Mucosa of descending colon (tissue), 3 donors: ENCODE results near the gene CAPZA1. TPM values are rescaled to one million over a fixed set of nuclear protein-coding genes. Genes with fewer than 3 reads are reported as not detected.

Experiments
- ATAC-seq: fragments of 200-7000 bp; cut with Tn5 transposase; one replicate; pipeline ENCODE4 v1.9.1; 2020; ENCODE audit warnings: mild to moderate bottlenecking, moderate library complexity
- DNase-seq, 3 donors: peaks; one replicate each; pipeline ENCODE4 v3.0.0-alpha.2; 2020
- H3K36me3 ChIP-seq: fragments of 200-600 bp; one replicate; pipeline ENCODE4 v1.8.0; 2021; ENCODE audit warnings: low read depth, mild to moderate bottlenecking
- H3K4me1 ChIP-seq: fragments of 200-600 bp; one replicate; pipeline ENCODE4 v1.8.0; 2021; ENCODE audit warnings: low read depth, mild to moderate bottlenecking
- H3K4me3 ChIP-seq: fragments of 200-600 bp; one replicate; pipeline ENCODE4 v1.8.0; 2021; ENCODE audit warnings: mild to moderate bottlenecking
- H3K9me3 ChIP-seq: fragments of 200-600 bp; one replicate; pipeline ENCODE4 v1.8.0; 2021; ENCODE audit warnings: mild to moderate bottlenecking
- intact Hi-C, 2 donors: fragments of 100-400 bp; cut with DNase I in 1 of 2; cut with micrococcal nuclease in 1 of 2; formaldehyde crosslinking; loops; one replicate each; pipeline versions ENCODE4 v1.11.0 to v1.11.1; 2022; cut with DNase I, micrococcal nuclease
- total RNA-seq, 3 donors: library from RNA; stranded (reverse); fragmentation: NEBNext Ultra II Directional in 2 of 3; extraction: Animal tissue kit (Norgen Biotek cat#: 25700) in 2 of 3; gene quantifications; one replicate each; pipeline versions ENCODE4 v1.2.1 to v1.2.4, GENCODE V29; 2021 to 2023
- TF ChIP-seq, protein P1 (sequence below): fragments of 200-600 bp; IDR thresholded peaks from one replicate; pipeline ENCODE4 v1.8.0; 2022; ENCODE audit warnings: antibody characterized with exemption, mild to moderate bottlenecking
- donor health status: DM: no; HTN: no; CAD: no; lungs with moderate emphysema.
- donor health status: DM: no; HTN: no; CAD: no.
- donor health status: DM: no; HTN: yes; CAD: no.

The CAPZA1 gene
- total RNA-seq, 3 donors from 2014 or later = 106 to 175 (median 156) TPM

DNA sequence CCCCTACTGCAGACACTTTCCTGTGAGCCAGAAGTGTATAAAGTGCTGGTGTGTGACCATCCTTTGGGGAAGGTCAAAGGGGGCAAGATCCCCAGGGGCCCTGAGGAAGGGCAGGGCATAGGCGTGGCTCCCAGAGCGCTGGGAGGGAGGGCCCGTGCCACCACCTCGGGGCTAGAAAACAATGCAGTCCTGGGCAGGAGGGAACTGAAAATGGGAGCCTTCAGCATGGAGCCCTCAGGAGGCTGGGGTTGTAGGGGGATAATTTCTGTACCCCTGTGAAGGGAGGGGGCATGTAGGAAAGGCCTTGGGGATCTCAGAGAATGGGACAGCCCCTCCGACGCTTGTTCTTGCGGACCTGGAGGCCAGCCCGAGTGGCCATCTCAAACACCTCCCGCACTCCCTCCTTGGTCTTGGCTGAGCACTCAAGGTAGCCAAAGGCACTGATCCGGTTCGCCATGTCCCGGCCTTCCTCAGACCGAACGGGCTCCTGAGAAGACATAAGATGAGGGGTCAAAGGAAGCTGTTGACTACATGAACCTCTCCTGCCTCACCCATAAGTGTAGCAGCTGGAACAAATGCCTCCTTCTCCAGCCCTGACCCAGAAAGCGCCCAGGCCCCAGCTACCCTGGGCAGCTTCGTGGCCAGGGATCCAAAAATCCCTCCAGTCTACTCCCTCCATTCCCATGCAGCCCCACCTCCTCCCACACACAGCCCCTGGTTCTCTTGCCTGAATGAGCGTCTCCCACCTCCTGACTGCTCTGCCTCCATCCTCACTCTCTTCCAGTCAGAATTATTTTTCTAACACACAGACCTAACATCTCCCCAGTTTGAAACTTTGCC, 81.8 kb downstream of the CAPZA1 start:
- Histone ChIP-seq H3K4me3 (no peak overlapping the region), H3K36me3 (no peaks in the 10 kb centered on the region), H3K9me3 (no peaks in the 10 kb centered on the region), H3K4me1 (peaks cover 63% of the 10 kb centered on the region)
- DNase-seq (peak in 2 of 3 donors; percentile 37 to 62), ATAC-seq (no peak)
- intact Hi-C loops = no loop called here
- TF ChIP-seq, protein P1, sequence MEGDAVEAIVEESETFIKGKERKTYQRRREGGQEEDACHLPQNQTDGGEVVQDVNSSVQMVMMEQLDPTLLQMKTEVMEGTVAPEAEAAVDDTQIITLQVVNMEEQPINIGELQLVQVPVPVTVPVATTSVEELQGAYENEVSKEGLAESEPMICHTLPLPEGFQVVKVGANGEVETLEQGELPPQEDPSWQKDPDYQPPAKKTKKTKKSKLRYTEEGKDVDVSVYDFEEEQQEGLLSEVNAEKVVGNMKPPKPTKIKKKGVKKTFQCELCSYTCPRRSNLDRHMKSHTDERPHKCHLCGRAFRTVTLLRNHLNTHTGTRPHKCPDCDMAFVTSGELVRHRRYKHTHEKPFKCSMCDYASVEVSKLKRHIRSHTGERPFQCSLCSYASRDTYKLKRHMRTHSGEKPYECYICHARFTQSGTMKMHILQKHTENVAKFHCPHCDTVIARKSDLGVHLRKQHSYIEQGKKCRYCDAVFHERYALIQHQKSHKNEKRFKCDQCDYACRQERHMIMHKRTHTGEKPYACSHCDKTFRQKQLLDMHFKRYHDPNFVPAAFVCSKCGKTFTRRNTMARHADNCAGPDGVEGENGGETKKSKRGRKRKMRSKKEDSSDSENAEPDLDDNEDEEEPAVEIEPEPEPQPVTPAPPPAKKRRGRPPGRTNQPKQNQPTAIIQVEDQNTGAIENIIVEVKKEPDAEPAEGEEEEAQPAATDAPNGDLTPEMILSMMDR = no peak

DNA sequence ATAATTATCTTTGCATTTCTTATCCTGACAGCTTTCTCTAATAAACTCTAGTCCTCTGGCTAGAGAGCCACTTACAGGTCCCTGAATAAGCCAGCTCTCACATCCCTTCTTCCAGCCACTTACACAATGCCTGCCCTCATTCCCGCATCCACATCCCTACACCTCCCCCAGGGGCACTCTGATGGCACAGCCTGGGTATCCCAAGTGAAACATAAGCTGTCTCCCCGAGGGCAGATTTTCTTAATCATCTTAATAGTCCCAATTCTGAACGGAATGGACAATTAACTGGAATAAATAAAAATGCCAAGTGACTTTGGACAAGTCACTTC, 82.4 kb downstream of the CAPZA1 start:
- ATAC-seq = no peak
- intact Hi-C loops = no loop called here

DNA sequence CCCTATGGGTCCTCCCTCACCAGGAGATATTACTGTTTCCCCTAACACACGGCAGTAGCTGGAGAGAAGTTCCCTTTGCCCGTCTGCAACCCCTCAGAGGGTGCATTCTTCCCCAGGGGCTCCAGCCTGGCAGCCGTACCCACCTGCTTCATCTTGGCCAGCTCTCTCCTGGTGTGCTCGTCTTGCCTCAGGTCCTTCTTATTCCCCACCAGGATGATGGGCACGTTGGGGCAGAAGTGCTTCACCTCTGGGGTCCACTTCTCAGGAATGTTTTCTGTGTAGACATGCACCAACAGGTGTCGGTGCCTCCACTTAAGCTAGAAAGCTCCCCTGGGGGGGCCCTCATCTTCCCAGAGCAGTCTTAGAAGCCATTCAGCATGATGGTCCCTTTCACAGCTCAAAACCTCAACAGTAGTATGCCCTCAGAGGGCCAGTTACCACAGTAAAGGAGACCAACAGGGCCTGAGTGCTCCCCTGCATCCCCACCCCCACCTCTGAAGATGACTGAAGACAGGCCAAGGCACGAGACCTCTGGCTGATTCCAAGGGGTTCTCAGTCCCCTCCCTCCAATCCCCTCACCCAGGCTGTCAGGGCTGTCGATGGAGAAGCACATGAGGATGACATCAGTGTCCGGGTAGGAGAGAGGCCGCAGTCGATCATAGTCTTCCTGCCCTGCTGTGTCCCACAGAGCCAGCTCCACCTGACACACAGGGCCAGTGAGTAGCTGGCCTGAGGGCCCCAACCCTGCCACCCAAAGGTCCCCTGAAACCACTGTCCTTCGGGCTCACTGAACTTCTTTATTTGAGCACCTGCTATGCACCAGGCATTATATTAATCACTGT, 83.0 kb downstream of the CAPZA1 start:
- H3K9me3 ChIP-seq = no peaks in the 10 kb centered on the region
- no peak overlapping the region for H3K4me3 ChIP-seq
- peaks cover 66% of the 10 kb centered on the region for H3K4me1 ChIP-seq
- DNase-seq = no peak
- H3K36me3 ChIP-seq = no peaks in the 10 kb centered on the region
- TF ChIP-seq, protein P1 = no peak
- no peak for ATAC-seq
- intact Hi-C loops = no loop called here

More for the DNA sequence above, 82.4 kb downstream of the CAPZA1 start:
- DNase-seq = no peak
- TF ChIP-seq, protein P1 = no peak
- no peaks in the 10 kb centered on the region for H3K36me3 ChIP-seq
- H3K4me1 ChIP-seq = peaks cover 63% of the 10 kb centered on the region
- H3K4me3 ChIP-seq = no peak overlapping the region
- H3K9me3 ChIP-seq = no peaks in the 10 kb centered on the region

DNA sequence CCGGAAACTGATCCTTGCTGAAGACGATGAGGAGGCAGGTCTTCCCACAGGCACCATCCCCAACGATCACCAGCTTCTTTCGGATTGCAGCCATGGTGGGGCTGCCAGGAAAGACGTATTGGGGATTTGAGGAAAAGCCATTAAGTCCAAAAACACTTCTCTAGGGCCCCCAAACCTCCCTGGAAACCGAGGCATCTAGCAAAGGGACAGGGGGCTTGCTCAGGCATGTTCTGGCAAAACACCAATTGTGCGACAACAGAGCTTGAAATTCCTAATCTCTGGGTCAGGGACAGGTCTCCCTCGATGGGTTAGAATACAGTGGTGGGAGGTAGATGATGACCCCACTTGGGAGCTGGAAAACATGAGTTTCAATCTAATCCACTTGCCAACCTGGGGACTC, 84.1 kb downstream of the CAPZA1 start:
- DNase-seq = no peak
- H3K36me3 ChIP-seq = no peaks in the 10 kb centered on the region
- intact Hi-C loops = no loop called here

DNA sequence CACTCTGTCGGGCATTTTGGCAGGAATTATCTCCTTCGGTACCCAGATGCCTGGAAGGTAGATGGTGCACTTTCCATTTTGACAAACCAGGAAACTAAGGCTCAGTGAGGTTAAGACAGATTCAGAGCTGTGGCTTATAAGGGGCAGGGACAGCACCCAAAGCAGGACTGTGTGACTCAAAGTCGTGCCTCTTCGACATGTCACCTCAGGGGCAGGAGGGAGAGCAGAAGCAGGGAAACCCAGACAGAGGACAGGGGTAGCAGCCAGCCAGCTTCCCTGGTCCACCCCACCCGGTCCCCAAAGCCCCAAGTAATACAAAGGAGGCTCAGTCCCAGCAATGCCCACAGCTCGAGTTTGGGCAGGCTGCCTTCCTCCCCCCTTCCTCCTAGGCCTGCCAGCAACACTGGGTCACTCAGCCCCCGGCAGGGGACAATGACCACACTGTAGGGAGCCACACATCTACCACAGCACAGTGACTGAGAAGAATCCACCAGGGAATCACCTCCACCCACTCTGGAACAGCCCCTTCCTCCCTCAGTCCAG, 84.8 kb downstream of the CAPZA1 start:
- no peaks in the 10 kb centered on the region for H3K9me3 ChIP-seq
- DNase-seq (no peak), ATAC-seq (no peak)
- TF ChIP-seq, protein P1 = no peak
- no peaks in the 10 kb centered on the region for H3K36me3 ChIP-seq
- intact Hi-C loops = no loop called here
- H3K4me3 ChIP-seq = no peak overlapping the region
- peaks cover 58% of the 10 kb centered on the region for H3K4me1 ChIP-seq

More for the DNA sequence above, 84.1 kb downstream of the CAPZA1 start:
- no peak for ATAC-seq
- no peak overlapping the region for H3K4me3 ChIP-seq
- TF ChIP-seq, protein P1 = no peak
- H3K9me3 ChIP-seq = no peaks in the 10 kb centered on the region
- H3K4me1 ChIP-seq = peaks cover 65% of the 10 kb centered on the region
